Progenitor cell of endocrine pancreas (in vitro differentiated cells): ENCODE data around the gene FBLN1. TPM values are rescaled to one million over a fixed set of nuclear protein-coding genes. Genes with fewer than 3 reads are reported as not detected.
"Not testable (repeated sequence)": the region's sequence is repeated elsewhere in the genome, so short reads cannot be mapped to it uniquely, and the experiment has no call there.

Experiments used
- DNase-seq: peaks from one replicate; pipeline ENCODE4 v3.0.0; 2021; ENCODE audit warnings: low spot score; ENCODE audit not compliant: unreplicated experiment
- H3K27ac Mint-ChIP-seq: 2 replicates; pipeline ENCODE4 v1.8.0; 2021; ENCODE audit warnings: mild to moderate bottlenecking, moderate library complexity, mixed read lengths
- H3K27me3 Mint-ChIP-seq: 2 replicates; pipeline ENCODE4 v1.8.0; 2021; ENCODE audit warnings: mixed read lengths
- H3K36me3 Mint-ChIP-seq: 2 replicates; pipeline ENCODE4 v1.8.0; 2022; ENCODE audit warnings: mixed read lengths; ENCODE audit not compliant: insufficient read depth
- H3K4me1 Mint-ChIP-seq: 2 replicates; pipeline ENCODE4 v1.8.0; 2021; ENCODE audit warnings: low read depth, mixed read lengths
- H3K4me3 Mint-ChIP-seq: 2 replicates; pipeline ENCODE4 v1.8.0; 2021; ENCODE audit warnings: low read depth, mild to moderate bottlenecking, moderate library complexity, mixed read lengths
- H3K9me3 Mint-ChIP-seq: 2 replicates; pipeline ENCODE4 v1.8.0; 2021; ENCODE audit warnings: low read depth, mixed read lengths
- total RNA-seq: library from RNA; stranded (reverse); gene quantifications from 2 replicates; pipeline ENCODE4 v1.2.1, GENCODE V29; 2021
- TF ChIP-seq, protein P1 (sequence below): fragments of 200-600 bp; sonication (generic); IDR thresholded peaks from one replicate; pipeline ENCODE4 v1.5.0; 2021; ENCODE audit warnings: antibody characterized with exemption, mild to moderate bottlenecking; ENCODE audit not compliant: unreplicated experiment

FBLN1 gene
- total RNA-seq, 1 donor from 2014 or later: 258 TPM

GRCh38 chr22:45533703-45534102 is 31.0 kb downstream of the FBLN1 start:
- TF ChIP-seq, protein P1, sequence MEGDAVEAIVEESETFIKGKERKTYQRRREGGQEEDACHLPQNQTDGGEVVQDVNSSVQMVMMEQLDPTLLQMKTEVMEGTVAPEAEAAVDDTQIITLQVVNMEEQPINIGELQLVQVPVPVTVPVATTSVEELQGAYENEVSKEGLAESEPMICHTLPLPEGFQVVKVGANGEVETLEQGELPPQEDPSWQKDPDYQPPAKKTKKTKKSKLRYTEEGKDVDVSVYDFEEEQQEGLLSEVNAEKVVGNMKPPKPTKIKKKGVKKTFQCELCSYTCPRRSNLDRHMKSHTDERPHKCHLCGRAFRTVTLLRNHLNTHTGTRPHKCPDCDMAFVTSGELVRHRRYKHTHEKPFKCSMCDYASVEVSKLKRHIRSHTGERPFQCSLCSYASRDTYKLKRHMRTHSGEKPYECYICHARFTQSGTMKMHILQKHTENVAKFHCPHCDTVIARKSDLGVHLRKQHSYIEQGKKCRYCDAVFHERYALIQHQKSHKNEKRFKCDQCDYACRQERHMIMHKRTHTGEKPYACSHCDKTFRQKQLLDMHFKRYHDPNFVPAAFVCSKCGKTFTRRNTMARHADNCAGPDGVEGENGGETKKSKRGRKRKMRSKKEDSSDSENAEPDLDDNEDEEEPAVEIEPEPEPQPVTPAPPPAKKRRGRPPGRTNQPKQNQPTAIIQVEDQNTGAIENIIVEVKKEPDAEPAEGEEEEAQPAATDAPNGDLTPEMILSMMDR: no peak
- no peaks in the 10 kb centered on the region for H3K9me3 Mint-ChIP-seq

GRCh38 chr22:45534339-45535192 is 31.9 kb downstream of the FBLN1 start:
- Mint-ChIP-seq H3K4me1 (no peaks in the 10 kb centered on the region), H3K27ac (no peak overlapping the region), H3K9me3 (no peaks in the 10 kb centered on the region), H3K27me3 (no peaks in the 10 kb centered on the region), H3K4me3 (no peak overlapping the region), H3K36me3 (peaks cover 17% of the 10 kb centered on the region)
- TF ChIP-seq, protein P1: no peak
- no peak for DNase-seq

More at GRCh38 chr22:45533703-45534102, 31.0 kb downstream of the FBLN1 start:
- Mint-ChIP-seq H3K27ac (no peak overlapping the region), H3K36me3 (peaks cover 17% of the 10 kb centered on the region), H3K27me3 (no peaks in the 10 kb centered on the region), H3K4me1 (no peaks in the 10 kb centered on the region), H3K4me3 (no peak overlapping the region)
- DNase-seq: no peak

GRCh38 chr22:45535290-45535689 is 32.6 kb downstream of the FBLN1 start:
- H3K27me3 Mint-ChIP-seq: no peaks in the 10 kb centered on the region
- no peaks in the 10 kb centered on the region for H3K4me1 Mint-ChIP-seq
- no peak overlapping the region for H3K4me3 Mint-ChIP-seq
- H3K36me3 Mint-ChIP-seq: peaks cover 16% of the 10 kb centered on the region
- DNase-seq: no peak
- no peaks in the 10 kb centered on the region for H3K9me3 Mint-ChIP-seq
- TF ChIP-seq, protein P1: no peak
- no peak overlapping the region for H3K27ac Mint-ChIP-seq

DNA sequence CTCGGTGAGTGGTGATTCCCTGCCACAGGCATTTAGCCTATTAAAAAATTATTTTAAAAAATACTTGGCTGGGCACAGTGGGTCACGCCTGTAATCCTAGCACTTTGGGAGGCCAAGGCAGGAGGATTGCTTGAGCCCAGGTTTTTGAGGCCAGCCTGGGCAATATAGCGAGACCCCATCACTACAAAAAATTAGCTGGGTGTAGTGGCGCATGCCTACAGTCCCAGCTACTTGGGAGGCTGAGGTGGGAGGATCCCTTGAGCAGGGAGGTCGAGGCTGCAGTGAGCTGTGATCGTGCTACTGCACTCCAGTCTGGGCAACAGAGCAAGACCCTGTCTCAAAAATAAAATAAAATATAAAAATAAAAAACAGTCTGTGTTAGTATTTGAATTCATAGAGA is 33.2 kb downstream of the FBLN1 start:
- H3K27me3 Mint-ChIP-seq, H3K9me3 Mint-ChIP-seq, DNase-seq, H3K4me1 Mint-ChIP-seq, H3K4me3 Mint-ChIP-seq, H3K27ac Mint-ChIP-seq: not testable (repeated sequence)
- H3K36me3 Mint-ChIP-seq: peaks cover 20% of the 10 kb centered on the region

DNA sequence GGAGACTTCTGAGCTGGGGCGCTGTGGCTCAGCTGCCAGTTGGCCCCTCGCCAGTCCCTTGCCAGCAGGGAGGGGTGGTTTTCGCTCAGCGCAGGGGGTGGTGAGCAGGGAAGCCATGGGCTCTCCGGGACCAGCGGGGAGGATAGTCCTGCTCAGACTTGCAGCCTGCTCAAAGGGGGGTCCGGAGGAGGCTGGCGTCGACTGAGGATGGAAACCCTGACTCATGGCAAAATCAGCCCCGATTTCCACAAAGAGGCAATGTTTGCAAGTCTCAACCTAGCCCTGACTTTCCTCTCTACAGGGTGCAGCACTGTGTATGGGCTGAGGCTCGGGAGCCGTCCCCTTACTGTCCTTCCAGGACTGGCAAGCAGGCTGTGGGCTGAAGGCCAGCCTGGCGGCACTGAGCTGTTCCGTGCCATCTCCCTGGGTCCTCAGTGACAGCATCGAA is 35.1 kb downstream of the FBLN1 start:
- H3K4me3 Mint-ChIP-seq: no peak overlapping the region
- H3K27ac Mint-ChIP-seq: no peak overlapping the region
- no peak for DNase-seq
- H3K4me1 Mint-ChIP-seq: no peaks in the 10 kb centered on the region
- TF ChIP-seq, protein P1: no peak
- peaks cover 23% of the 10 kb centered on the region for H3K36me3 Mint-ChIP-seq
- H3K9me3 Mint-ChIP-seq: no peaks in the 10 kb centered on the region
- H3K27me3 Mint-ChIP-seq: no peaks in the 10 kb centered on the region

GRCh38 chr22:45538281-45538680 is 35.6 kb downstream of the FBLN1 start:
- Mint-ChIP-seq H3K27ac (no peak overlapping the region), H3K36me3 (peaks cover 24% of the 10 kb centered on the region)
- TF ChIP-seq, protein P1: no peak

More at GRCh38 chr22:45538281-45538680, 35.6 kb downstream of the FBLN1 start:
- H3K9me3 Mint-ChIP-seq: no peaks in the 10 kb centered on the region
- no peaks in the 10 kb centered on the region for H3K27me3 Mint-ChIP-seq
- DNase-seq: no peak
- H3K4me3 Mint-ChIP-seq: no peak overlapping the region
- H3K4me1 Mint-ChIP-seq: no peaks in the 10 kb centered on the region
